GM12878 (cell line): ENCODE measurements around the gene TGM5. TPM values are rescaled to one million over a fixed set of nuclear protein-coding genes. Genes with fewer than 3 reads are reported as not detected.

Experiments
- ATAC-seq: fragments of 200-7000 bp; cut with Tn5 transposase; 3 replicates; pipeline ENCODE4 v1.9.1; 2020; ENCODE audit warnings: mild to moderate bottlenecking, moderate library complexity
- BruUV-seq: library from RNA; stranded (reverse); fragments of 400-500 nt; replicated peaks from 2 replicates; lab custom pipeline; 2021; lab: Mats Ljungman, UMichigan
- CTCF ChIA-PET: fragments of 300-600 bp; sonication (Branson Sonifier 250); formaldehyde crosslinking; extraction: SDS; loops from one replicate; lab custom pipeline; 2021; ENCODE audit warnings: inconsistent platforms; lab: Yijun Ruan, JAX
- POLR2A ChIA-PET: fragments of 350-600 bp; formaldehyde crosslinking; extraction: SDS; loops from one replicate; lab custom pipeline; 2021; ENCODE audit warnings: inconsistent platforms; lab: Charles Lee
- RAD21 ChIA-PET: fragments of 300-600 bp; sonication (Branson Sonifier 250); formaldehyde crosslinking; loops from one replicate; lab custom pipeline; 2023; ENCODE audit warnings: antibody characterized with exemption; ENCODE audit not compliant: unreplicated experiment; lab: Charles Lee
- SMC1A ChIA-PET: fragments of 300-600 bp; sonication (Branson Sonifier 250); formaldehyde crosslinking; loops from one replicate; lab custom pipeline; 2023; ENCODE audit not compliant: unreplicated experiment, uncharacterized antibody; lab: Charles Lee
- DNase-seq: peaks from one replicate; pipeline ENCODE4 v3.0.0-alpha.2; 2011; ENCODE audit warnings: low read depth, low spot score
- FAIRE-seq: peaks from 3 replicates; lab custom pipeline; 2011; peaks lifted over from hg19 to GRCh38; lab: Jason Lieb, UNC
- H2AFZ ChIP-seq: 2 replicates; pipeline ENCODE4 v1.6.0; 2011; ENCODE audit warnings: low read depth, low read length, control low read depth; ENCODE audit not compliant: control insufficient read depth
- H3K27ac ChIP-seq: 2 replicates; pipeline ENCODE4 v1.5.1; 2011; ENCODE audit warnings: control low read depth; ENCODE audit not compliant: control insufficient read depth, insufficient read depth
- H3K27me3 ChIP-seq, 2 experiments: replicated peaks in 1 of 2; 2 replicates each; pipeline versions ENCODE4 v1.6.0 to v1.6.1; 2011; ENCODE audit warnings: low read length in 1 of 2; ENCODE audit not compliant: control insufficient read depth in 2 of 2, insufficient read depth in 2 of 2
- H3K36me3 ChIP-seq, 2 experiments: 2 replicates each; pipeline ENCODE4 v1.5.1; 2011; ENCODE audit warnings: low read length in 1 of 2; ENCODE audit not compliant: control insufficient read depth in 2 of 2, insufficient read depth in 2 of 2
- H3K4me1 ChIP-seq: 2 replicates; pipeline ENCODE4 v1.6.1; 2011; ENCODE audit warnings: mild to moderate bottlenecking, low read length, moderate library complexity, mixed read lengths; ENCODE audit not compliant: control insufficient read depth, insufficient read depth
- H3K4me2 ChIP-seq: 2 replicates; pipeline ENCODE4 v1.6.0; 2011; ENCODE audit warnings: control low read depth; ENCODE audit not compliant: control insufficient read depth, insufficient read depth
- H3K4me3 ChIP-seq: fragments of 200-600 bp; sonication (generic); 2 replicates; pipeline ENCODE4 v1.5.1; 2016
- H3K79me2 ChIP-seq: 2 replicates; pipeline ENCODE4 v1.6.0; 2011; ENCODE audit warnings: low read length; ENCODE audit not compliant: control insufficient read depth, insufficient read depth
- H3K9ac ChIP-seq: 2 replicates; pipeline ENCODE4 v1.8.0; 2011; ENCODE audit warnings: low read length, control low read depth, mixed read lengths; ENCODE audit not compliant: control insufficient read depth, insufficient read depth
- H3K9me3 ChIP-seq: replicated peaks from 3 replicates; pipeline ENCODE4 v1.5.1; 2011; ENCODE audit warnings: mild to moderate bottlenecking, low read length; ENCODE audit not compliant: control insufficient read depth, insufficient read depth
- H4K20me1 ChIP-seq: 2 replicates; pipeline ENCODE4 v1.6.0; 2011; ENCODE audit not compliant: control insufficient read depth, insufficient read depth
- CHD1 ChIP-seq: IDR thresholded peaks from 2 replicates; pipeline ENCODE4 v1.6.1; 2012; ENCODE audit warnings: low read depth, low read length, improper control_type of control experiment
- JUND ChIP-seq: IDR thresholded peaks from 2 replicates; pipeline ENCODE4 v1.6.1; 2012; ENCODE audit warnings: low read depth, mild to moderate bottlenecking, low read length, improper control_type of control experiment, moderate library complexity
- KAT2A ChIP-seq: conservative IDR thresholded peaks from 2 replicates; pipeline ENCODE4 v1.6.1; 2011; ENCODE audit warnings: low read depth, low read length; ENCODE audit not compliant: control insufficient read depth
- NFIC ChIP-seq: IDR thresholded peaks from 2 replicates; pipeline ENCODE4 v1.6.1; 2012; ENCODE audit warnings: low read depth, mild to moderate bottlenecking, inconsistent platforms, low read length, moderate library complexity
- NFYB ChIP-seq: IDR thresholded peaks from 2 replicates; pipeline ENCODE4 v1.6.1; 2011; ENCODE audit warnings: low read depth, mild to moderate bottlenecking, low read length, improper control_type of control experiment, moderate library complexity; ENCODE audit not compliant: insufficient read depth
- NRF1 ChIP-seq: conservative IDR thresholded peaks from 2 replicates; pipeline ENCODE4 v1.6.1; 2011; ENCODE audit warnings: mild to moderate bottlenecking, low read depth, low read length, improper control_type of control experiment
- PAX8 ChIP-seq: fragments of 450-650 bp; IDR thresholded peaks from 2 replicates; pipeline ENCODE4 v1.6.1; 2017; ENCODE audit warnings: mild to moderate bottlenecking, moderate library complexity
- POLR2AphosphoS2 ChIP-seq: IDR thresholded peaks from 2 replicates; pipeline ENCODE4 v1.6.1; 2011; ENCODE audit warnings: low read depth, mild to moderate bottlenecking, low read length, improper control_type of control experiment, moderate library complexity
- RELB ChIP-seq: fragments of 450-650 bp; IDR thresholded peaks from 2 replicates; pipeline ENCODE4 v1.6.1; 2017; ENCODE audit warnings: low read depth, mild to moderate bottlenecking, moderate library complexity
- RUNX3 ChIP-seq: IDR thresholded peaks from 2 replicates; pipeline ENCODE4 v1.6.1; 2012; ENCODE audit warnings: low read length, inconsistent platforms
- SREBF1 ChIP-seq: IDR thresholded peaks from 2 replicates; pipeline ENCODE4 v1.6.1; 2012; ENCODE audit warnings: mild to moderate bottlenecking, low read length
- SUZ12 ChIP-seq: fragments of 200-600 bp; sonication (generic); IDR thresholded peaks from one replicate; pipeline ENCODE4 v1.6.1; 2018; ENCODE audit warnings: antibody characterized with exemption, mild to moderate bottlenecking; ENCODE audit not compliant: unreplicated experiment
- WGBS: methylation state at CpG from one replicate; pipeline ENCODE4 v1.1.6; 2016; ENCODE audit warnings: low lambda C conversion rate; ENCODE audit not compliant: insufficient replicate concordance, insufficient coverage; ENCODE audit errors: missing lambda C conversion rate; 5-methylcytosine and 5-hydroxymethylcytosine counted together
- in situ Hi-C: fragments of 300-500 bp; cut with MboI; formaldehyde crosslinking; loops from 9 replicates; pipeline ENCODE4 v1.14.3; 2018; ENCODE audit warnings: mixed read lengths
- intact Hi-C: fragments of 100-400 bp; cut with micrococcal nuclease; formaldehyde crosslinking; loops from one replicate; pipeline ENCODE4 v1.14.2; 2022; ENCODE audit not compliant: unreplicated experiment
- polyA plus RNA-seq, 11 experiments: library from polyadenylated mRNA; depleted of rRNA in 4 of 11; unstranded in 6 of 11; stranded (reverse) in 5 of 11; fragments of >200 nt; fragmentation: Nextera tagmentation in 4 of 11; fragmentation: Illumina TruSeq in 1 of 11; extraction: Ambion mirVana in 4 of 11; extraction: Trizol in 1 of 11; gene quantifications; 1 replicate in 1 of 11; 2 replicates in 10 of 11; pipeline versions ENCODE4 v1.2.1 to v1.2.3, GENCODE V29; 2011 to 2016; ENCODE audit warnings: inconsistent platforms in 2 of 11, missing spikeins in 2 of 11, low read depth in 1 of 11
- total RNA-seq, 4 experiments: library from RNA; depleted of rRNA in 3 of 4; stranded (reverse); fragments of >200 nt in 3 of 4; fragmentation: Illumina TruSeq in 1 of 4; extraction: Trizol in 1 of 4; gene quantifications; 2 replicates each; pipeline versions ENCODE4 v1.2.1 to v1.2.3, GENCODE V29; 2013 to 2021
- TF ChIP-seq, protein P1 (sequence below): IDR thresholded peaks from 2 replicates; pipeline ENCODE4 v1.6.1; 2012; ENCODE audit warnings: low read depth, low read length, improper control_type of control experiment
- TF ChIP-seq, protein P2 (sequence below): fragments of 450-650 bp; formaldehyde crosslinking; IDR thresholded peaks from 2 replicates; pipeline ENCODE4 v1.4.0; 2020; ENCODE audit warnings: mild to moderate bottlenecking, moderate library complexity

TGM5 gene
- total and polyA plus RNA-seq, 10 of the 15 experiments (the other 5 are each of a cell fraction or from before 2014, with no cell fraction given) = 4.4 to 27.1 (median 5.6) TPM

- ATAC-seq (no peak), FAIRE-seq (no peak), DNase-seq (no peak)
- no peak overlapping the region for H3K4me3 ChIP-seq
- ChIA-PET RAD21 (no interaction called here), SMC1A (interaction anchor here (1.5 kb wide), 1 partner anchor 89 kb away, joined by 3 read pairs; no protein-coding TSS in a partner anchor), POLR2A (interaction anchor here (0.7 kb wide), 1 partner anchor 257 kb away, joined by 4 read pairs; no protein-coding TSS in a partner anchor), CTCF (no interaction called here)
- no peaks in the 10 kb centered on the region for H3K9me3 ChIP-seq
- 19% methylated on average over 3 of the region's 3 CpGs for WGBS
- no peak overlapping the region for H3K27ac ChIP-seq
- BruUV-seq = no TSS peak
- H2AFZ ChIP-seq = no peak overlapping the region
- peaks cover 0 to 2% of the 10 kb centered on the region in 2 experiments; a peak in 1 of 4 replicates for H3K27me3 ChIP-seq
- H3K4me1 ChIP-seq = no peaks in the 10 kb centered on the region
- H3K9ac ChIP-seq = no peak overlapping the region
- TF ChIP-seq NFIC (no peak), SUZ12 (no peak), CHD1 (no peak), PAX8 (no peak), JUND (no peak), SREBF1 (no peak), KAT2A (no peak), RUNX3 (no peak), NRF1 (no peak), POLR2AphosphoS2 (no peak), RELB (no peak), NFYB (no peak)
- TF ChIP-seq, protein P1, sequence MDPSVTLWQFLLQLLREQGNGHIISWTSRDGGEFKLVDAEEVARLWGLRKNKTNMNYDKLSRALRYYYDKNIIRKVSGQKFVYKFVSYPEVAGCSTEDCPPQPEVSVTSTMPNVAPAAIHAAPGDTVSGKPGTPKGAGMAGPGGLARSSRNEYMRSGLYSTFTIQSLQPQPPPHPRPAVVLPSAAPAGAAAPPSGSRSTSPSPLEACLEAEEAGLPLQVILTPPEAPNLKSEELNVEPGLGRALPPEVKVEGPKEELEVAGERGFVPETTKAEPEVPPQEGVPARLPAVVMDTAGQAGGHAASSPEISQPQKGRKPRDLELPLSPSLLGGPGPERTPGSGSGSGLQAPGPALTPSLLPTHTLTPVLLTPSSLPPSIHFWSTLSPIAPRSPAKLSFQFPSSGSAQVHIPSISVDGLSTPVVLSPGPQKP = no peak
- TF ChIP-seq, protein P2, sequence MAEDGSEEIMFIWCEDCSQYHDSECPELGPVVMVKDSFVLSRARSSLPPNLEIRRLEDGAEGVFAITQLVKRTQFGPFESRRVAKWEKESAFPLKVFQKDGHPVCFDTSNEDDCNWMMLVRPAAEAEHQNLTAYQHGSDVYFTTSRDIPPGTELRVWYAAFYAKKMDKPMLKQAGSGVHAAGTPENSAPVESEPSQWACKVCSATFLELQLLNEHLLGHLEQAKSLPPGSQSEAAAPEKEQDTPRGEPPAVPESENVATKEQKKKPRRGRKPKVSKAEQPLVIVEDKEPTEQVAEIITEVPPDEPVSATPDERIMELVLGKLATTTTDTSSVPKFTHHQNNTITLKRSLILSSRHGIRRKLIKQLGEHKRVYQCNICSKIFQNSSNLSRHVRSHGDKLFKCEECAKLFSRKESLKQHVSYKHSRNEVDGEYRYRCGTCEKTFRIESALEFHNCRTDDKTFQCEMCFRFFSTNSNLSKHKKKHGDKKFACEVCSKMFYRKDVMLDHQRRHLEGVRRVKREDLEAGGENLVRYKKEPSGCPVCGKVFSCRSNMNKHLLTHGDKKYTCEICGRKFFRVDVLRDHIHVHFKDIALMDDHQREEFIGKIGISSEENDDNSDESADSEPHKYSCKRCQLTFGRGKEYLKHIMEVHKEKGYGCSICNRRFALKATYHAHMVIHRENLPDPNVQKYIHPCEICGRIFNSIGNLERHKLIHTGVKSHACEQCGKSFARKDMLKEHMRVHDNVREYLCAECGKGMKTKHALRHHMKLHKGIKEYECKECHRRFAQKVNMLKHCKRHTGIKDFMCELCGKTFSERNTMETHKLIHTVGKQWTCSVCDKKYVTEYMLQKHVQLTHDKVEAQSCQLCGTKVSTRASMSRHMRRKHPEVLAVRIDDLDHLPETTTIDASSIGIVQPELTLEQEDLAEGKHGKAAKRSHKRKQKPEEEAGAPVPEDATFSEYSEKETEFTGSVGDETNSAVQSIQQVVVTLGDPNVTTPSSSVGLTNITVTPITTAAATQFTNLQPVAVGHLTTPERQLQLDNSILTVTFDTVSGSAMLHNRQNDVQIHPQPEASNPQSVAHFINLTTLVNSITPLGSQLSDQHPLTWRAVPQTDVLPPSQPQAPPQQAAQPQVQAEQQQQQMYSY (CRISPR knock-in tag) = no peak
- no peak overlapping the region for H3K4me2 ChIP-seq
- no peaks in the 10 kb centered on the region for H3K36me3 ChIP-seq
- H3K79me2 ChIP-seq = no peaks in the 10 kb centered on the region
- in situ Hi-C loops (no loop called here), intact Hi-C loops (no loop called here)
- no peaks in the 10 kb centered on the region for H4K20me1 ChIP-seq
Measured at GRCh38 chr15:43314171-43314570, 47.4 kb upstream of the TGM5 start.
